Body of pancreas (tissue), 4 donors: ENCODE measurements around the gene SYNGR1.

Source experiments
- CTCF ChIP-seq, 7 experiments: fragments of 450-650 bp in 4 of 7; fragments of 200-600 bp in 3 of 7; sonication (generic) in 3 of 7; IDR thresholded peaks; one replicate each; pipeline ENCODE4 v1.5.1; 2016 to 2019; ENCODE audit warnings: antibody characterized with exemption in 7 of 7
- POLR2A ChIP-seq, 3 donors: fragments of 450-650 bp; IDR thresholded peaks; one replicate each; pipeline ENCODE4 v1.6.1; 2016; ENCODE audit warnings: antibody characterized with exemption in 3 of 3, mild to moderate bottlenecking in 2 of 3

GRCh38 chr22:39422101-39422500, 72.3 kb downstream of the SYNGR1 start:
- TF ChIP-seq CTCF (IDR thresholded peaks at IDR 0.05) (no peak), POLR2A (IDR thresholded peaks at IDR 0.05) (no peak)
